H9 (cell line): ENCODE data around the gene RAB4B. TPM values are rescaled to one million over a fixed set of nuclear protein-coding genes. Genes with fewer than 3 reads are reported as not detected.

Source experiments
- DNase-seq: peaks from one replicate; pipeline ENCODE4 v3.0.0-alpha.2; 2017
- H2AFZ ChIP-seq: one replicate; pipeline ENCODE4 v1.6.1; 2013; ENCODE audit warnings: mild to moderate bottlenecking, low read length, control low read depth, moderate library complexity
- H2AK5ac ChIP-seq: 2 replicates; pipeline ENCODE4 v1.6.1; 2013; ENCODE audit warnings: low read length, control low read depth, mixed read lengths; ENCODE audit not compliant: insufficient read length
- H2BK120ac ChIP-seq: one replicate; pipeline ENCODE4 v1.6.1; 2013; ENCODE audit warnings: low read depth, mild to moderate bottlenecking, low read length, control low read depth, inconsistent platforms; ENCODE audit not compliant: poor library complexity, severe bottlenecking
- H2BK12ac ChIP-seq: 2 replicates; pipeline ENCODE4 v1.6.1; 2013; ENCODE audit warnings: low read length, control low read depth, mixed read lengths, low read depth; ENCODE audit not compliant: insufficient read length
- H2BK15ac ChIP-seq: 2 replicates; pipeline ENCODE4 v1.6.1; 2013; ENCODE audit warnings: low read depth, low read length, control low read depth
- H2BK20ac ChIP-seq: one replicate; pipeline ENCODE4 v1.6.1; 2013; ENCODE audit warnings: low read depth, mild to moderate bottlenecking, low read length, control low read depth, inconsistent platforms; ENCODE audit not compliant: poor library complexity, severe bottlenecking
- H2BK5ac ChIP-seq: 2 replicates; pipeline ENCODE4 v1.6.1; 2013; ENCODE audit warnings: low read length, control low read depth, mixed read lengths; ENCODE audit not compliant: insufficient read length
- H3K14ac ChIP-seq: 2 replicates; pipeline ENCODE4 v1.6.1; 2013; ENCODE audit warnings: low read length, control low read depth; ENCODE audit not compliant: insufficient read depth
- H3K18ac ChIP-seq: 2 replicates; pipeline ENCODE4 v1.6.1; 2013; ENCODE audit warnings: low read depth, mild to moderate bottlenecking, mixed read lengths, low read length, control low read depth; ENCODE audit not compliant: insufficient read length
- H3K23ac ChIP-seq: 2 replicates; pipeline ENCODE4 v1.6.1; 2013; ENCODE audit warnings: low read length, control low read depth, mixed read lengths, low read depth; ENCODE audit not compliant: insufficient read length
- H3K23me2 ChIP-seq: 2 replicates; pipeline ENCODE4 v1.6.1; 2013; ENCODE audit warnings: low read depth, mild to moderate bottlenecking, mixed read lengths, low read length, control low read depth; ENCODE audit not compliant: insufficient read length, poor library complexity, severe bottlenecking
- H3K27ac ChIP-seq: 2 replicates; pipeline ENCODE4 v1.5.1; 2013; ENCODE audit warnings: low read length, control low read depth, mixed read lengths, low read depth; ENCODE audit not compliant: insufficient read length
- H3K27me3 ChIP-seq: 2 replicates; pipeline ENCODE4 v1.6.1; 2013; ENCODE audit warnings: low read length, control low read depth, inconsistent platforms; ENCODE audit not compliant: insufficient read depth
- H3K4ac ChIP-seq: 2 replicates; pipeline ENCODE4 v1.6.1; 2013; ENCODE audit warnings: low read depth, mild to moderate bottlenecking, control low read depth, inconsistent platforms, low read length, moderate library complexity
- H3K4me1 ChIP-seq: 2 replicates; pipeline ENCODE4 v1.6.1; 2013; ENCODE audit warnings: low read length, control low read depth, inconsistent platforms; ENCODE audit not compliant: insufficient read depth
- H3K4me2 ChIP-seq: 2 replicates; pipeline ENCODE4 v1.6.1; 2013; ENCODE audit warnings: low read length, control low read depth, mixed read lengths; ENCODE audit not compliant: insufficient read length, insufficient read depth
- H3K56ac ChIP-seq: 2 replicates; pipeline ENCODE4 v1.6.1; 2013; ENCODE audit warnings: low read depth, mild to moderate bottlenecking, mixed read lengths, low read length, control low read depth; ENCODE audit not compliant: insufficient read length
- H3K79me1 ChIP-seq: 2 replicates; pipeline ENCODE4 v1.6.1; 2013; ENCODE audit warnings: low read depth, mild to moderate bottlenecking, moderate library complexity, low read length, control low read depth, inconsistent platforms; ENCODE audit not compliant: insufficient read depth, poor library complexity, severe bottlenecking
- H3K79me2 ChIP-seq: 2 replicates; pipeline ENCODE4 v1.6.1; 2013; ENCODE audit warnings: low read length, control low read depth, inconsistent platforms; ENCODE audit not compliant: insufficient read depth
- H3K9ac ChIP-seq: 2 replicates; pipeline ENCODE4 v1.6.1; 2013; ENCODE audit warnings: low read length, control low read depth, mixed read lengths; ENCODE audit not compliant: insufficient read length; ENCODE audit errors: extremely low read depth
- H3K9me3 ChIP-seq: one replicate; pipeline ENCODE4 v1.6.1; 2013; ENCODE audit warnings: low read depth, low read length, inconsistent platforms; ENCODE audit not compliant: control insufficient read depth
- H3T11ph ChIP-seq: one replicate; pipeline ENCODE4 v1.6.1; 2013; ENCODE audit warnings: mild to moderate bottlenecking, low read length, control low read depth, inconsistent platforms
- H4K20me1 ChIP-seq: one replicate; pipeline ENCODE4 v1.6.1; 2013; ENCODE audit not compliant: control insufficient read depth, insufficient read length, insufficient read depth
- H4K5ac ChIP-seq: 2 replicates; pipeline ENCODE4 v1.6.1; 2013; ENCODE audit warnings: low read depth, mild to moderate bottlenecking, mixed read lengths, low read length, control low read depth; ENCODE audit not compliant: insufficient read length
- H4K8ac ChIP-seq: replicated peaks from 2 replicates; pipeline ENCODE4 v1.6.1; 2013; ENCODE audit warnings: low read length, control low read depth, mixed read lengths, low read depth; ENCODE audit not compliant: insufficient read length
- H4K91ac ChIP-seq: 2 replicates; pipeline ENCODE4 v1.6.1; 2013; ENCODE audit warnings: low read depth, mild to moderate bottlenecking, moderate library complexity, mixed read lengths, low read length, control low read depth; ENCODE audit not compliant: insufficient read length
- H3K27ac Mint-ChIP-seq, 3 experiments: 2 replicates in 2 of 3; 3 replicates in 1 of 3; pipeline ENCODE4 v1.8.0; 2020 to 2021; ENCODE audit warnings: mixed read lengths in 3 of 3, mild to moderate bottlenecking in 1 of 3, moderate library complexity in 1 of 3
- H3K27me3 Mint-ChIP-seq: 2 replicates; pipeline ENCODE4 v1.8.0; 2021; ENCODE audit warnings: low read depth, mild to moderate bottlenecking, moderate library complexity, mixed read lengths
- H3K36me3 Mint-ChIP-seq, 3 experiments: 2 replicates in 2 of 3; 3 replicates in 1 of 3; pipeline ENCODE4 v1.8.0; 2020 to 2021; ENCODE audit warnings: low read depth in 3 of 3, mixed read lengths in 3 of 3; ENCODE audit not compliant: insufficient read depth in 1 of 3
- H3K4me1 Mint-ChIP-seq, 2 experiments: 2 replicates each; pipeline ENCODE4 v1.8.0; 2020; ENCODE audit warnings: mixed read lengths in 2 of 2
- H3K4me3 Mint-ChIP-seq, 2 experiments: 2 replicates in 1 of 2; 3 replicates in 1 of 2; pipeline ENCODE4 v1.8.0; 2020 to 2021; ENCODE audit warnings: mild to moderate bottlenecking in 2 of 2, mixed read lengths in 2 of 2, moderate library complexity in 1 of 2
- H3K9me3 Mint-ChIP-seq, 2 experiments: 2 replicates in 1 of 2; 3 replicates in 1 of 2; pipeline ENCODE4 v1.8.0; 2020; ENCODE audit warnings: mild to moderate bottlenecking in 2 of 2, mixed read lengths in 2 of 2, moderate library complexity in 1 of 2
- WGBS: extraction: QIAGEN DNeasy Blood & Tissue Kit; methylation state at CpG from one replicate; pipeline ENCODE4 v1.1.7; 2013; ENCODE audit warnings: missing lambda C conversion rate, low lambda C conversion rate, mixed read lengths; ENCODE audit not compliant: insufficient read length; ENCODE audit errors: extremely low coverage; 5-methylcytosine and 5-hydroxymethylcytosine counted together
- total RNA-seq: library from RNA; stranded (reverse); gene quantifications from 2 replicates; pipeline ENCODE4 v1.2.1, GENCODE V29; 2021
- TF ChIP-seq, protein P1 (sequence below): fragments of 200-600 bp; sonication (generic); conservative IDR thresholded peaks from 3 replicates; pipeline ENCODE4 v1.8.0; 2021; ENCODE audit warnings: antibody characterized with exemption, mild to moderate bottlenecking

The RAB4B gene
- total RNA-seq, 1 experiment from 2014 or later, result 26.8 TPM

DNA sequence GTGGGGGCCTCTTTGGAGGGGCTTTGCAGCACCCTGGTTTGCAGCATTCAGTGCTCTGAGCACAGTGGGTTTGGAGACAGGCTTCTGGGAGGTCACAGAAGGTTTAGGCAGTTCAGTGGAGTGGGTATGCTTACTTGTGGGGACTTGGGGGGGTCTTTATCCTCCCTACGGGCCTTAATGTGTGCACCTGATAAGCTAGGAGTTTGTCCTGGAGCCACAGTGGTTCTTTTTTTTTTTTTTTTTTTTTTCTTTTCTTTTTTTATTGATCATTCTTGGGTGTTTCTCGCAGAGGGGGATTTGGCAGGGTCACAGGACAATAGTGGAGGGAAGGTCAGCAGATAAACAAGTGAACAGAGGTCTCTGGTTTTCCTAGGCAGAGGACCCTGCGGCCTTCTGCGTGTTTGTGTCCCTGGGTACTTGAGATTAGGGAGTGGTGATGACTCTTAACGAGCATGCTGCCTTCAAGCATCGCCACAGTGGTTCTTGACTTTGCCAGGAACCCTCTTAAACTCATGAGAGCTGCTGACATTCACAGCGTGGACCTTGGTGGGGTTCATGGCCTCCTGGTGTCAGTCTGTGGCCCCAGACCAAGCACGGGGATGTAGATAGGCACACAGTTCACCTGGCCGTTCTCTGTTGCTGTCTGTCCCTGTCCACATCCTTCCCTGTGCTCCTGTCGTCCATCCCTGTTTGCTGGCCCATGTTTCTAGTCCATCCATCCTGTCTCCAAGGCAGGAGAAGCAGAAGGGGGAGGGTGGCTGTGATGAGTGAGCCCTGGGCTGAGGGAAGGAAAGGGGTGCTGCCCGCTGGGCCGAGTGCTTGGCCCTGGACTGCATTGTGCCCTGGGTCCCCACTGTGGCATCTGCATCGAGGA lies 23.6 kb downstream of the RAB4B start:
- H3K4me3 Mint-ChIP-seq, result peak overlapping the region; percentile 30 to 93
- Histone ChIP-seq H3K4me2 (peak overlapping the region; percentile 22), H2BK15ac (no peak overlapping the region), H3K23me2 (peaks cover 9% of the 10 kb centered on the region), H3K14ac (no peak overlapping the region; the same call in 1 of the 2 replicates), H3K23ac (no peak overlapping the region), H3K4me1 (peaks cover 10% of the 10 kb centered on the region), H3K9me3 (no peaks in the 10 kb centered on the region), H3K27ac (no peak overlapping the region), H3T11ph (no peak overlapping the region), H4K91ac (no peak overlapping the region), H3K18ac (no peak overlapping the region), H3K27me3 (no peaks in the 10 kb centered on the region), H3K79me1 (peaks cover 8% of the 10 kb centered on the region), H2BK120ac (no peak overlapping the region), H3K79me2 (peaks cover 22% of the 10 kb centered on the region; the same call in 1 of the 2 replicates), H4K20me1 (peaks cover 4% of the 10 kb centered on the region), H2AK5ac (no peak overlapping the region), H3K4ac (no peak overlapping the region), H2AFZ (no peak overlapping the region), H2BK12ac (no peak overlapping the region), H2BK20ac (no peak overlapping the region), H4K5ac (no peak overlapping the region), H3K56ac (no peak overlapping the region), H2BK5ac (no peak overlapping the region), H3K9ac (no peak overlapping the region), H4K8ac (no peak overlapping the region)
- TF ChIP-seq, protein P1, sequence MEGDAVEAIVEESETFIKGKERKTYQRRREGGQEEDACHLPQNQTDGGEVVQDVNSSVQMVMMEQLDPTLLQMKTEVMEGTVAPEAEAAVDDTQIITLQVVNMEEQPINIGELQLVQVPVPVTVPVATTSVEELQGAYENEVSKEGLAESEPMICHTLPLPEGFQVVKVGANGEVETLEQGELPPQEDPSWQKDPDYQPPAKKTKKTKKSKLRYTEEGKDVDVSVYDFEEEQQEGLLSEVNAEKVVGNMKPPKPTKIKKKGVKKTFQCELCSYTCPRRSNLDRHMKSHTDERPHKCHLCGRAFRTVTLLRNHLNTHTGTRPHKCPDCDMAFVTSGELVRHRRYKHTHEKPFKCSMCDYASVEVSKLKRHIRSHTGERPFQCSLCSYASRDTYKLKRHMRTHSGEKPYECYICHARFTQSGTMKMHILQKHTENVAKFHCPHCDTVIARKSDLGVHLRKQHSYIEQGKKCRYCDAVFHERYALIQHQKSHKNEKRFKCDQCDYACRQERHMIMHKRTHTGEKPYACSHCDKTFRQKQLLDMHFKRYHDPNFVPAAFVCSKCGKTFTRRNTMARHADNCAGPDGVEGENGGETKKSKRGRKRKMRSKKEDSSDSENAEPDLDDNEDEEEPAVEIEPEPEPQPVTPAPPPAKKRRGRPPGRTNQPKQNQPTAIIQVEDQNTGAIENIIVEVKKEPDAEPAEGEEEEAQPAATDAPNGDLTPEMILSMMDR, result no peak
- H3K9me3 Mint-ChIP-seq, result no peaks in the 10 kb centered on the region; a peak in 2 of 5 replicates
- no CpG with 5 or more reads among the region's 13 CpGs for WGBS
- H3K4me1 Mint-ChIP-seq, result peaks cover 57 to 70% of the 10 kb centered on the region in 2 experiments
- H3K27ac Mint-ChIP-seq, result peak overlapping the region; percentile 68 to 74 (median 72); a peak in 5 of 7 replicates
- DNase-seq, result no peak
- peaks cover 21 to 49% (median 46%) of the 10 kb centered on the region in 3 experiments; a peak in 6 of 7 replicates for H3K36me3 Mint-ChIP-seq
- H3K27me3 Mint-ChIP-seq, result no peaks in the 10 kb centered on the region; the same call in none of the 2 replicates
